Loucy (cell line): ENCODE results near the gene RBFA.

Source experiments
- H2AFZ ChIP-seq: fragments of 200-600 bp; sonication (generic); 2 replicates; pipeline ENCODE4 v1.6.0; 2016; ENCODE audit warnings: antibody characterized with exemption, mild to moderate bottlenecking, low read length, moderate library complexity
- H3F3A ChIP-seq: fragments of 200-600 bp; 2 replicates; pipeline ENCODE4 v1.6.0; 2016; ENCODE audit warnings: antibody characterized with exemption, low read depth, mild to moderate bottlenecking
- H3K27me3 ChIP-seq: fragments of 200-600 bp; sonication (generic); 2 replicates; pipeline ENCODE4 v1.6.1; 2014; ENCODE audit warnings: low read length, mild to moderate bottlenecking; ENCODE audit not compliant: insufficient read depth, poor library complexity, severe bottlenecking
- H3K36me3 ChIP-seq: fragments of 200-600 bp; sonication (generic); 2 replicates; pipeline ENCODE4 v1.6.1; 2016; ENCODE audit warnings: low read length; ENCODE audit not compliant: insufficient read depth
- H3K4me1 ChIP-seq: fragments of 200-600 bp; sonication (generic); 2 replicates; pipeline ENCODE4 v1.5.1; 2014; ENCODE audit warnings: low read length, mild to moderate bottlenecking; ENCODE audit not compliant: insufficient read depth, poor library complexity, severe bottlenecking
- H3K4me2 ChIP-seq: fragments of 200-600 bp; sonication (generic); 2 replicates; pipeline ENCODE4 v1.6.0; 2014; ENCODE audit warnings: antibody characterized with exemption, low read length, low read depth, mild to moderate bottlenecking; ENCODE audit not compliant: poor library complexity, severe bottlenecking
- H3K4me3 ChIP-seq: fragments of 200-600 bp; sonication (generic); 2 replicates; pipeline ENCODE4 v1.5.1; 2014; ENCODE audit warnings: low read length, mild to moderate bottlenecking, mixed read lengths; ENCODE audit not compliant: poor library complexity, severe bottlenecking
- H3K79me2 ChIP-seq: fragments of 200-600 bp; sonication (generic); 2 replicates; pipeline ENCODE4 v1.6.1; 2014; ENCODE audit warnings: low read length; ENCODE audit not compliant: insufficient read depth
- H3K9ac ChIP-seq: fragments of 200-600 bp; sonication (generic); 2 replicates; pipeline ENCODE4 v1.6.0; 2014; ENCODE audit warnings: mild to moderate bottlenecking, low read depth, low read length, moderate library complexity; ENCODE audit not compliant: poor library complexity, severe bottlenecking
- H3K9me2 ChIP-seq: fragments of 200-600 bp; sonication (generic); replicated peaks from 2 replicates; pipeline ENCODE4 v1.6.1; 2016; ENCODE audit warnings: low read depth, low read length, mixed read lengths
- H3K9me3 ChIP-seq: fragments of 200-600 bp; sonication (generic); 2 replicates; pipeline ENCODE4 v1.6.1; 2014; ENCODE audit warnings: mild to moderate bottlenecking, antibody characterized with exemption, low read length, low read depth; ENCODE audit not compliant: insufficient read depth
- H4K20me1 ChIP-seq: fragments of 200-600 bp; sonication (generic); 2 replicates; pipeline ENCODE4 v1.6.0; 2014; ENCODE audit warnings: antibody characterized with exemption, low read length, mild to moderate bottlenecking; ENCODE audit not compliant: insufficient read depth, poor library complexity, severe bottlenecking
- CTCF ChIP-seq: fragments of 200-600 bp; sonication (generic); conservative IDR thresholded peaks from 2 replicates; pipeline ENCODE4 v1.5.1; 2014; ENCODE audit warnings: mild to moderate bottlenecking, antibody characterized with exemption, low read length
- EZH2phosphoT487 ChIP-seq: fragments of 200-600 bp; IDR thresholded peaks from 2 replicates; pipeline ENCODE4 v1.6.1; 2018; ENCODE audit warnings: antibody characterized with exemption, mild to moderate bottlenecking, moderate library complexity, borderline replicate concordance

Gene RBFA

DNA sequence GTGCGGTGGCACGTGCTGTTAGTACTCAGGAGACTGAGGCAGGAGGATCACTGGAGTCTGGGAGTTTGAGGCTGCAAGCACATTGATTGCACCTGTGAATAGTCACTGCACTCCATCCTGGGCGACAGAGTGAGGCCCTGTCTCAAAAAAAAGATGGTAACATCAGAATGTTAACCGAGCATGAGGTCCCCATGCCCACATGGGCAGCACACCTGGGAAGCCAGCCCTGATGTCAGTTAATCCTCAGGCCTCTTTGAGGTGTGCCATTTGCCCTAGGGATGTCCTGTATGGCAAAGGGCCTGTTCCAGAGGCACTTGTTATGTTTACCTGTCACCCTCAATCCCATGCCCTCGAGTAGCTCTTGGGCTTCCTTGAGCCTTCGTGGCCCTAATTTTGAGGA lies 16.6 kb downstream of the RBFA start:
- Histone ChIP-seq H3K79me2 (no peaks in the 10 kb centered on the region), H3K4me3 (no peak overlapping the region), H3K27me3 (no peaks in the 10 kb centered on the region), H4K20me1 (no peaks in the 10 kb centered on the region), H3K9me3 (peaks cover 6% of the 10 kb centered on the region), H3K4me1 (no peaks in the 10 kb centered on the region), H3F3A (no peaks in the 10 kb centered on the region), H3K4me2 (no peak overlapping the region), H3K9ac (no peak overlapping the region), H3K9me2 (no peaks in the 10 kb centered on the region), H2AFZ (no peak overlapping the region), H3K36me3 (0 out of 2 replicates have a peak, but pooled peaks cover 2% of the 10 kb centered on the region)
- TF ChIP-seq CTCF = no peak
- TF ChIP-seq EZH2phosphoT487 = no peak

DNA sequence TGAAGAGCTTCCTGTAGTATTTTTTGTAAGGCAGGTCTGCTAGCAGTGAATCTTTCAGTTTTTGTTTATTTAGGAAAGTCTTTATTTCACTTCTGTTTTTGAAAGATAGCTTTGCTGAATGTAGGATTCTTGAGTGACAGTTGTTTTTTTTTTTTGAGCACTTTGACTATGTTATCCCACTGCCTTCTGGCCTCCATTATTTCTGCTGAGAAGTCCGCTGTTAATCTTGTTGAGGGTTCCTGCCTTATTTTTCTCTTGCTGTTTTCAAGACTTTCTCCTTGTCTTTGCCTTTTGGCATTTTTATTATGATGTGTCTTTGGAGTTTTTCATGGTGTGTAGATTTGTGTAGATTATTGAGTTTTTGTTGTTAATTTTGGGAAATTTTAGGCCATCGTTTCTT lies 21.9 kb downstream of the RBFA start:
- Histone ChIP-seq H3K79me2 (no peaks in the 10 kb centered on the region), H3K36me3 (no peaks in the 10 kb centered on the region), H3F3A (no peaks in the 10 kb centered on the region), H3K4me3 (no peak overlapping the region), H3K27me3 (no peaks in the 10 kb centered on the region), H3K4me2 (no peak overlapping the region), H3K9me2 (no peaks in the 10 kb centered on the region), H3K9ac (no peak overlapping the region), H4K20me1 (no peaks in the 10 kb centered on the region), H2AFZ (no peak overlapping the region), H3K4me1 (no peaks in the 10 kb centered on the region), H3K9me3 (peaks cover 35% of the 10 kb centered on the region)
- TF ChIP-seq CTCF (no peak), EZH2phosphoT487 (no peak)

GRCh38 chr18:80059945-80060344 lies 25.7 kb downstream of the RBFA start:
- no peak overlapping the region for H2AFZ ChIP-seq
- no peak overlapping the region for H3K4me3 ChIP-seq
- H3K9me3 ChIP-seq = peaks cover 43% of the 10 kb centered on the region
- no peak overlapping the region for H3K9ac ChIP-seq
- no peaks in the 10 kb centered on the region for H3K4me1 ChIP-seq
- H4K20me1 ChIP-seq = no peaks in the 10 kb centered on the region
- H3K9me2 ChIP-seq = no peaks in the 10 kb centered on the region
- H3K27me3 ChIP-seq = no peaks in the 10 kb centered on the region
- no peaks in the 10 kb centered on the region for H3K79me2 ChIP-seq
- no peak for TF ChIP-seq EZH2phosphoT487
- TF ChIP-seq CTCF = no peak
- H3K4me2 ChIP-seq = no peak overlapping the region
- H3K36me3 ChIP-seq = no peaks in the 10 kb centered on the region
- no peaks in the 10 kb centered on the region for H3F3A ChIP-seq
